GM21723 (cell line): ENCODE measurements around the gene UBE2H.

Source experiments
- ATAC-seq: cut with Tn5 transposase; IDR thresholded peaks from one replicate; pipeline ENCODE4 v1.9.1; 2021; ENCODE audit warnings: mild to moderate bottlenecking, moderate library complexity; ENCODE audit not compliant: unreplicated experiment

Gene UBE2H

GRCh38 chr7:129789652-129790051, 163.1 kb downstream of the UBE2H start:
- ATAC-seq: no peak

- no peak for ATAC-seq
Measured at GRCh38 chr7:129789000-129789399, 163.8 kb downstream of the UBE2H start.

GRCh38 chr7:129786825-129787563, 165.8 kb downstream of the UBE2H start:
- ATAC-seq: no peak

- no peak for ATAC-seq
Measured at GRCh38 chr7:129785685-129786514, 166.9 kb downstream of the UBE2H start.

- ATAC-seq: no peak
Measured at GRCh38 chr7:129784783-129785684, 167.7 kb downstream of the UBE2H start.

- ATAC-seq: no peak
Measured at GRCh38 chr7:129784437-129784782, 168.3 kb downstream of the UBE2H start.

GRCh38 chr7:129783584-129783919, 169.2 kb downstream of the UBE2H start:
- no peak for ATAC-seq

- ATAC-seq: no peak
Measured at GRCh38 chr7:129782818-129783583, 169.8 kb downstream of the UBE2H start.

GRCh38 chr7:129781928-129782817, 170.6 kb downstream of the UBE2H start:
- ATAC-seq: no peak

GRCh38 chr7:129780974-129781927, 171.5 kb downstream of the UBE2H start:
- ATAC-seq: no peak
